Body of pancreas (tissue), 4 donors: ENCODE results near the gene KCNE4. TPM values are rescaled to one million over a fixed set of nuclear protein-coding genes. Genes with fewer than 3 reads are reported as not detected.

ENCODE experiments used
- ATAC-seq: fragments of 150-250 bp; one replicate; pipeline ENCODE4 v1.9.1; 2016
- DNase-seq, 4 donors: peaks; one replicate each; pipeline ENCODE4 v3.0.0-alpha.2; 2019
- H3K27ac ChIP-seq, 4 donors: fragments of 200-600 bp; sonication (generic); 1 replicate in 3 of 4; 2 replicates in 1 of 4; pipeline versions ENCODE4 v1.5.1 to v1.6.1; 2016 to 2019; ENCODE audit warnings: mild to moderate bottlenecking in 1 of 4, mixed read lengths in 1 of 4, moderate library complexity in 1 of 4
- H3K27me3 ChIP-seq, 2 donors: fragments of 200-600 bp; sonication (generic); one replicate each; pipeline ENCODE4 v1.6.0; 2016; ENCODE audit warnings: mild to moderate bottlenecking in 1 of 2
- H3K36me3 ChIP-seq, 2 donors: fragments of 200-600 bp; sonication (generic); replicated peaks in 1 of 2; 2 replicates each; pipeline ENCODE4 v1.5.1; 2016; ENCODE audit warnings: low read depth in 2 of 2; ENCODE audit not compliant: insufficient read depth in 1 of 2
- H3K4me1 ChIP-seq: fragments of 200-600 bp; sonication (generic); one replicate; pipeline ENCODE4 v1.6.0; 2016
- H3K4me3 ChIP-seq, 2 donors: fragments of 200-600 bp; sonication (generic); 1 replicate in 1 of 2; 2 replicates in 1 of 2; pipeline ENCODE4 v1.5.1; 2016 to 2019
- H3K9me3 ChIP-seq, 3 donors: fragments of 200-600 bp; sonication (generic); 1 replicate in 2 of 3; 2 replicates in 1 of 3; pipeline ENCODE4 v1.5.1; 2016
- POLR2A ChIP-seq, 3 donors: fragments of 450-650 bp; IDR thresholded peaks; one replicate each; pipeline ENCODE4 v1.6.1; 2016; ENCODE audit warnings: antibody characterized with exemption in 3 of 3, mild to moderate bottlenecking in 2 of 3
- WGBS, 2 donors: methylation state at CpG; one replicate each; pipeline ENCODE4 v1.1.5; 2017; 5-methylcytosine and 5-hydroxymethylcytosine counted together
- intact Hi-C: fragments of 100-400 bp; cut with DNase I; formaldehyde crosslinking; loops from one replicate; pipeline ENCODE4 v1.15.1; 2023
- total RNA-seq, 2 donors: library from RNA; depleted of rRNA; stranded (reverse); fragments of >200 nt; gene quantifications; one replicate each; pipeline ENCODE4 v1.1.0, GENCODE V29; 2016
- TF ChIP-seq, protein P1 (sequence below), 7 experiments: fragments of 450-650 bp in 4 of 7; fragments of 200-600 bp in 3 of 7; sonication (generic) in 3 of 7; IDR thresholded peaks; one replicate each; pipeline ENCODE4 v1.5.1; 2016 to 2019; ENCODE audit warnings: antibody characterized with exemption in 7 of 7

The KCNE4 gene
- total RNA-seq, 2 donors from 2014 or later: 3.9 to 4.6 TPM

DNA sequence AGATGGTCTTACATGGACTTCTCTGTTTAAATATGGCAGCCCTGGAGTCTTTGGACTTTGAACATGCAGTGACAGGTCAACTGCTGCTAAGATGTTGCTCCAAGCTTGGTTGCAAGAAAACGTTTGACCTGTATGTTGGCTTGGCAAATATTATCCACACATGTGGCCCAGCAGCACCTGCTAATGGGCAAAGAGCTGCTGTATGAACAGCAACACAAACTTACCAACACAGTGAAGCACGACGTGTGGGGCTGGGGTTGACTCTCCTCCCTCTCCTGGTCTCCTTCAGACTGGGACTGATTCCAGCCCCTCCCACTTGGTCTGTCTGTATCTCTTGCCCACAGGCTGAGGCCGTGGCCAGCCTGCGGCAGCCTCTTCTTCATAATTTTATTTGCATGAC, 3.8 kb downstream of the KCNE4 start:
- Histone ChIP-seq H3K27me3 (no peaks in the 10 kb centered on the region), H3K4me1 (peaks cover 45% of the 10 kb centered on the region), H3K27ac (peak overlapping the region in 3 of 4 donors; percentile 50 to 75 (median 59)), H3K36me3 (no peaks in the 10 kb centered on the region), H3K4me3 (no peak overlapping the region), H3K9me3 (no peaks in the 10 kb centered on the region)
- intact Hi-C loops: no loop called here
- no peak for ATAC-seq
- WGBS, 2 donors: 25 to 42% methylated on average over 5 of the region's 5 CpGs
- peak in 3 of 4 donors; percentile 44 to 54 (median 49) for DNase-seq
- TF ChIP-seq, protein P1, sequence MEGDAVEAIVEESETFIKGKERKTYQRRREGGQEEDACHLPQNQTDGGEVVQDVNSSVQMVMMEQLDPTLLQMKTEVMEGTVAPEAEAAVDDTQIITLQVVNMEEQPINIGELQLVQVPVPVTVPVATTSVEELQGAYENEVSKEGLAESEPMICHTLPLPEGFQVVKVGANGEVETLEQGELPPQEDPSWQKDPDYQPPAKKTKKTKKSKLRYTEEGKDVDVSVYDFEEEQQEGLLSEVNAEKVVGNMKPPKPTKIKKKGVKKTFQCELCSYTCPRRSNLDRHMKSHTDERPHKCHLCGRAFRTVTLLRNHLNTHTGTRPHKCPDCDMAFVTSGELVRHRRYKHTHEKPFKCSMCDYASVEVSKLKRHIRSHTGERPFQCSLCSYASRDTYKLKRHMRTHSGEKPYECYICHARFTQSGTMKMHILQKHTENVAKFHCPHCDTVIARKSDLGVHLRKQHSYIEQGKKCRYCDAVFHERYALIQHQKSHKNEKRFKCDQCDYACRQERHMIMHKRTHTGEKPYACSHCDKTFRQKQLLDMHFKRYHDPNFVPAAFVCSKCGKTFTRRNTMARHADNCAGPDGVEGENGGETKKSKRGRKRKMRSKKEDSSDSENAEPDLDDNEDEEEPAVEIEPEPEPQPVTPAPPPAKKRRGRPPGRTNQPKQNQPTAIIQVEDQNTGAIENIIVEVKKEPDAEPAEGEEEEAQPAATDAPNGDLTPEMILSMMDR (IDR thresholded peaks at IDR 0.05): no peak
- TF ChIP-seq POLR2A (IDR thresholded peaks at IDR 0.05): peak in 1 of 3 donors; percentile 19

DNA sequence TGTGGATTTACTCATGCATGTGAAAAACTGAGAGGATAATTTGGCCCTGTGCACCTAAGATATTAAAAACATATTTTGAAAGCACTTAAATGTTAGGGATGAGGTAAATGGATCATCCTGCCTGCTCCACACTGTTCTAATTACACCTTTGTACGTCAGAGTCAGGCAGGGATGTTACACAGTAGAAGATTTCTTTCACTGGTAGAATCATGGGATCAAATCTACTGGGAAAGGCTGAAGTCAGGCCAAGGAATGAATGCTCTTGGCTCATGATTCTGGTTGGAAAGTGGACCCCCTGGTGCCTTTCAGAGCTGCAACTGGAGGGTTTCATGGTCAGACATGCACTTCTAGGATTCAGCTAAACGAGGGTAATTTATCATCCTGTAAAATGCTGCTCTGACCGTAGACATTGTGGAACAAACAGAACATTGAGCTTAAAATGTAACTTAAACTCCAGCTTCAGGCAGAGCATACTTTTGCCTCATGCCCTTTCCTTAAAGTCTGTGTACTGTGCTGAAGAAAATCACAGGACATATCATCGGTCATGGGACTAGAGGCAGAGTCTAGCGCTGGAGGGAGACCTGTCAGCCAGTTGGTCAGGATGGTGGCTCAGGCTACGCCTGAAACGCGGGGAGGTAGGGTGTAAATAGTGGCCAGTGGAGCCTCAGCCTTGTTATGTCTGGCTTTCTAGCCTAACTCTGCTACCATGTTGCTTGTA, 4.9 kb downstream of the KCNE4 start:
- H3K27me3 ChIP-seq: no peaks in the 10 kb centered on the region
- DNase-seq (no peak), ATAC-seq (no peak)
- peaks cover 37% of the 10 kb centered on the region for H3K4me1 ChIP-seq
- intact Hi-C loops: no loop called here
- no peak overlapping the region for H3K4me3 ChIP-seq
- no peaks in the 10 kb centered on the region for H3K9me3 ChIP-seq
- peak overlapping the region in 3 of 4 donors; percentile 11 to 75 (median 51) for H3K27ac ChIP-seq
- TF ChIP-seq, protein P1 (IDR thresholded peaks at IDR 0.05): no peak
- no peak for TF ChIP-seq POLR2A (IDR thresholded peaks at IDR 0.05)
- H3K36me3 ChIP-seq: no peaks in the 10 kb centered on the region
- 76 to 79% methylated on average over 8 of the region's 8 CpGs for WGBS, 2 donors

DNA sequence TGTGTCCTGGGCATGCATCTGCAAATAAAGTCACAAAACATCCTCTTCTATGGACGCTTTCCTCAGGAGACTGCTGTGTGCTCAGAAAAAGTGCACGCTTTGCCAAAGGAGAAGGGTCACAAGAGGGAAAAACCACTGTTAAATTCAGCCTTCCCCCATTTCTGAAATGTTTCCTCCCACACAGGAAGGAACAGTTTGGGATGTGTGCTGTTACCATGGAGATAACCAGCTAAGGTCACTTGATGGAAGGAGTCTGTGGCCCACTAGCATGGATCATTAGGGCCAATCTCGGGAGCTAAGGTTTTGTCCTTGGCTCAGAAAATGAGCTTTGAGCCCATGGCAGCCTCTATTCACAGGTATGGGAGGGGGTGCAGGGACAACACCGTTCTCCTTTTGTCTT, 5.6 kb downstream of the KCNE4 start:
- Histone ChIP-seq H3K9me3 (no peaks in the 10 kb centered on the region), H3K27me3 (no peaks in the 10 kb centered on the region), H3K4me1 (peaks cover 30% of the 10 kb centered on the region), H3K27ac (peak overlapping the region in 1 of 4 donors; percentile 75), H3K36me3 (no peaks in the 10 kb centered on the region), H3K4me3 (no peak overlapping the region)
- no peak for ATAC-seq
- intact Hi-C loops: no loop called here
- TF ChIP-seq, protein P1 (IDR thresholded peaks at IDR 0.05): no peak
- TF ChIP-seq POLR2A (IDR thresholded peaks at IDR 0.05): no peak
- no peak for DNase-seq
- 80 to 83% methylated on average over 4 of the region's 4 CpGs for WGBS, 2 donors

DNA sequence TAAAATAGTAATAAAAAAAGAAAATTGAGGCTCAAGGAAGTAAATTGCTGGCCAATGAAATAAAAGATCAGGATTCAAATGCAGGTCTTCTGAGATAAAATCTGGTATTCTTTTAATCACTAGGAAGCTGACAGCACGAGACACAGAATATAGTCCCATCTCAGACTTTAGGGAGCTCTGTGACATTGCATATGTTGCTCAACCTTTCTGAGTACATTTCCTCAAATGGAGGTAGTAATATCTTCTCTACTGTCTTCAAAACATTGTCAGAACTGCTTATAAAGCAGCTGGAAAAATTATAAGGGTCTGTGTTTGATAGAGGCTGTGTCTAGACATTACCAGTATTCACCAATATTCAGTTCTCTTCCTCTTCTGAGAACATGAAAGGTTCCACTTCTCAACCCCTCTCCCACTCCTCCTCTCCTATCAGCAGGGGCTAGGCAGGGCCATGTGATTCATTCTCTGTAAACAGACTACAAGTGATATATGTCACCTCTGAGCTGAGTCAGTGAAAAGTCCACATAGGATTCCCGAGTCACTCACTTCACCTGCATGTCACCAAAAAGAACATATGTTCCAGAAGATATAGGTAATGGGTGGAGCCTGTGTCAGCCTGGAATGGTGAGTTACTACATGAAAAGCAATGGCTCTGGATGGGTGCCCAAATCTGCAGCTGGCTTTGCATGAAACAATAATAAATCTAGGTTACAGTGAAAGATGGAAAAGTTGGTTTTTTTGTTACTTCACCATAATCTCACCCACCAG, 7.1 kb downstream of the KCNE4 start:
- Histone ChIP-seq H3K27me3 (no peaks in the 10 kb centered on the region), H3K27ac (peak overlapping the region in 2 of 4 donors; percentile 23 to 64), H3K36me3 (no peaks in the 10 kb centered on the region), H3K4me1 (peaks cover 27% of the 10 kb centered on the region), H3K4me3 (no peak overlapping the region), H3K9me3 (no peaks in the 10 kb centered on the region)
- DNase-seq (peak; percentile 47 to 69 (median 52)), ATAC-seq (peak; percentile 60)
- no peak for TF ChIP-seq POLR2A (IDR thresholded peaks at IDR 0.05)
- TF ChIP-seq, protein P1 (IDR thresholded peaks at IDR 0.05): no peak
- intact Hi-C loops: no loop called here
- 51 to 56% methylated on average over 2 of the region's 2 CpGs for WGBS, 2 donors
